ENCODE results near the gene PPP1R11.

PPP1R11 gene

GRCh38 chr6:30066577-30067459, at the start of gene PPP1R11:
TSS of gene PPP1R11 (plus strand) at chr6:30067198. CDS start at chr6:30067411, 213 bp downstream.
- TF ChIP-seq ISL1 (CRISPR knock-in tag; IDR thresholded peaks at IDR 0.05) (no peak), TCF4 (CRISPR knock-in tag; IDR thresholded peaks at IDR 0.05; ENCODE audit: borderline replicate concordance) (peak; percentile 26; the same call in 1 of the 2 replicates)
- ATAC-seq, result peak; percentile 99

- TF ChIP-seq, protein P1, sequence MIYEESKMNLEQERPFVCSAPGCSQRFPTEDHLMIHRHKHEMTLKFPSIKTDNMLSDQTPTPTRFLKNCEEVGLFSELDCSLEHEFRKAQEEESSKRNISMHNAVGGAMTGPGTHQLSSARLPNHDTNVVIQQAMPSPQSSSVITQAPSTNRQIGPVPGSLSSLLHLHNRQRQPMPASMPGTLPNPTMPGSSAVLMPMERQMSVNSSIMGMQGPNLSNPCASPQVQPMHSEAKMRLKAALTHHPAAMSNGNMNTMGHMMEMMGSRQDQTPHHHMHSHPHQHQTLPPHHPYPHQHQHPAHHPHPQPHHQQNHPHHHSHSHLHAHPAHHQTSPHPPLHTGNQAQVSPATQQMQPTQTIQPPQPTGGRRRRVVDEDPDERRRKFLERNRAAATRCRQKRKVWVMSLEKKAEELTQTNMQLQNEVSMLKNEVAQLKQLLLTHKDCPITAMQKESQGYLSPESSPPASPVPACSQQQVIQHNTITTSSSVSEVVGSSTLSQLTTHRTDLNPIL (CRISPR knock-in tag; IDR thresholded peaks at IDR 0.05; ENCODE audit: low read depth), result no peak
- no peak for TF ChIP-seq PPARA (CRISPR knock-in tag; IDR thresholded peaks at IDR 0.05; ENCODE audit: borderline replicate concordance)
- TF ChIP-seq SNAI2 (CRISPR knock-in tag; IDR thresholded peaks at IDR 0.05), result no peak
- no peak for TF ChIP-seq GLIS3 (CRISPR knock-in tag; IDR thresholded peaks at IDR 0.05)
- no peak for TF ChIP-seq CSDC2 (CRISPR knock-in tag; IDR thresholded peaks at IDR 0.05)
- TF ChIP-seq OSR1 (CRISPR knock-in tag; IDR thresholded peaks at IDR 0.05), result no peak
- TF ChIP-seq ZFP3 (CRISPR knock-in tag; IDR thresholded peaks at IDR 0.05), result no peak
- no peak for TF ChIP-seq ZNF8 (CRISPR knock-in tag; IDR thresholded peaks at IDR 0.05)
- no peak for TF ChIP-seq PATZ1 (CRISPR knock-in tag; IDR thresholded peaks at IDR 0.05; ENCODE audit: borderline replicate concordance)
- no peak for ATAC-seq
Measured at GRCh38 chr6:30019819-30020218, 47.2 kb upstream of the PPP1R11 start.

DNA sequence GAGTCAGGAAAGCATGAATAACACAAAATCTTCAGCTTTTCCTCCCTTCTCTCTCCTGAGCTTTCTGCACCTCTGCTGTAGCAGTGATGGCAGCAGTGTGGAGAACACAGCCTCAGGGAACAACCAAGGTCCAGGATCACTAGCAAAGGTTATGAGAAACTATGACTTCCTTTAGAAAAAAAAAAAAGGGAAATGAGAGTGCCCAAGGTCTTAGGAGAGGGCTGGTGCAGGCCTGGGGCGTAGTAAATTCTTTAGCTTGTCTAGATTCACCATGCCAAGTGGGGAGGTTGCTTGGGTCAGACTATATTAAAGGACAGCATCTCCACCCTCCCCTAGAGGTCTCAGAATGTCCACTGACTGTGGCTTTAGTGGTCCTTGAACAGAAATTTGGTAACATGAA, 46.4 kb upstream of the PPP1R11 start:
- TF ChIP-seq GLIS3 (CRISPR knock-in tag; IDR thresholded peaks at IDR 0.05), result no peak
- no peak for TF ChIP-seq ZC3H10 (CRISPR knock-in tag; IDR thresholded peaks at IDR 0.05)
- no peak for TF ChIP-seq ZFP3 (CRISPR knock-in tag; IDR thresholded peaks at IDR 0.05)
- no peak for TF ChIP-seq SNAI2 (CRISPR knock-in tag; IDR thresholded peaks at IDR 0.05)
- no peak for TF ChIP-seq ARNTL (CRISPR knock-in tag; IDR thresholded peaks at IDR 0.05; ENCODE audit: borderline replicate concordance, low read depth)
- no peak for TF ChIP-seq CSDC2 (CRISPR knock-in tag; IDR thresholded peaks at IDR 0.05)
- no peak for TF ChIP-seq ISL1 (CRISPR knock-in tag; IDR thresholded peaks at IDR 0.05)
- no peak for TF ChIP-seq ZNF8 (CRISPR knock-in tag; IDR thresholded peaks at IDR 0.05)
- TF ChIP-seq, protein P2, sequence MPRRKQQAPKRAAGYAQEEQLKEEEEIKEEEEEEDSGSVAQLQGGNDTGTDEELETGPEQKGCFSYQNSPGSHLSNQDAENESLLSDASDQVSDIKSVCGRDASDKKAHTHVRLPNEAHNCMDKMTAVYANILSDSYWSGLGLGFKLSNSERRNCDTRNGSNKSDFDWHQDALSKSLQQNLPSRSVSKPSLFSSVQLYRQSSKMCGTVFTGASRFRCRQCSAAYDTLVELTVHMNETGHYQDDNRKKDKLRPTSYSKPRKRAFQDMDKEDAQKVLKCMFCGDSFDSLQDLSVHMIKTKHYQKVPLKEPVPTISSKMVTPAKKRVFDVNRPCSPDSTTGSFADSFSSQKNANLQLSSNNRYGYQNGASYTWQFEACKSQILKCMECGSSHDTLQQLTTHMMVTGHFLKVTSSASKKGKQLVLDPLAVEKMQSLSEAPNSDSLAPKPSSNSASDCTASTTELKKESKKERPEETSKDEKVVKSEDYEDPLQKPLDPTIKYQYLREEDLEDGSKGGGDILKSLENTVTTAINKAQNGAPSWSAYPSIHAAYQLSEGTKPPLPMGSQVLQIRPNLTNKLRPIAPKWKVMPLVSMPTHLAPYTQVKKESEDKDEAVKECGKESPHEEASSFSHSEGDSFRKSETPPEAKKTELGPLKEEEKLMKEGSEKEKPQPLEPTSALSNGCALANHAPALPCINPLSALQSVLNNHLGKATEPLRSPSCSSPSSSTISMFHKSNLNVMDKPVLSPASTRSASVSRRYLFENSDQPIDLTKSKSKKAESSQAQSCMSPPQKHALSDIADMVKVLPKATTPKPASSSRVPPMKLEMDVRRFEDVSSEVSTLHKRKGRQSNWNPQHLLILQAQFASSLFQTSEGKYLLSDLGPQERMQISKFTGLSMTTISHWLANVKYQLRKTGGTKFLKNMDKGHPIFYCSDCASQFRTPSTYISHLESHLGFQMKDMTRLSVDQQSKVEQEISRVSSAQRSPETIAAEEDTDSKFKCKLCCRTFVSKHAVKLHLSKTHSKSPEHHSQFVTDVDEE (CRISPR knock-in tag; IDR thresholded peaks at IDR 0.05), result no peak
- TF ChIP-seq ZFP30 (CRISPR knock-in tag; IDR thresholded peaks at IDR 0.05), result no peak
- TF ChIP-seq, protein P3, sequence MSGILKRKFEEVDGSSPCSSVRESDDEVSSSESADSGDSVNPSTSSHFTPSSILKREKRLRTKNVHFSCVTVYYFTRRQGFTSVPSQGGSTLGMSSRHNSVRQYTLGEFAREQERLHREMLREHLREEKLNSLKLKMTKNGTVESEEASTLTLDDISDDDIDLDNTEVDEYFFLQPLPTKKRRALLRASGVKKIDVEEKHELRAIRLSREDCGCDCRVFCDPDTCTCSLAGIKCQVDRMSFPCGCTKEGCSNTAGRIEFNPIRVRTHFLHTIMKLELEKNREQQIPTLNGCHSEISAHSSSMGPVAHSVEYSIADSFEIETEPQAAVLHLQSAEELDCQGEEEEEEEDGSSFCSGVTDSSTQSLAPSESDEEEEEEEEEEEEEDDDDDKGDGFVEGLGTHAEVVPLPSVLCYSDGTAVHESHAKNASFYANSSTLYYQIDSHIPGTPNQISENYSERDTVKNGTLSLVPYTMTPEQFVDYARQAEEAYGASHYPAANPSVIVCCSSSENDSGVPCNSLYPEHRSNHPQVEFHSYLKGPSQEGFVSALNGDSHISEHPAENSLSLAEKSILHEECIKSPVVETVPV (CRISPR knock-in tag; IDR thresholded peaks at IDR 0.05), result no peak
- no peak for TF ChIP-seq OSR1 (CRISPR knock-in tag; IDR thresholded peaks at IDR 0.05)
- TF ChIP-seq POU6F1 (CRISPR knock-in tag; IDR thresholded peaks at IDR 0.05; ENCODE audit: borderline replicate concordance, low read depth), result no peak
- no peak for TF ChIP-seq PATZ1 (CRISPR knock-in tag; IDR thresholded peaks at IDR 0.05; ENCODE audit: borderline replicate concordance)
- TF ChIP-seq ZNF565 (CRISPR knock-in tag; conservative IDR thresholded peaks at IDR 0.05; ENCODE audit: low read depth), result no peak
- TF ChIP-seq PPARA (CRISPR knock-in tag; IDR thresholded peaks at IDR 0.05; ENCODE audit: borderline replicate concordance), result no peak
- no peak for TF ChIP-seq TCF4 (CRISPR knock-in tag; IDR thresholded peaks at IDR 0.05; ENCODE audit: borderline replicate concordance)
- no peak for TF ChIP-seq ZNF70 (CRISPR knock-in tag; IDR thresholded peaks at IDR 0.05)
- TF ChIP-seq BACH2 (CRISPR knock-in tag; IDR thresholded peaks at IDR 0.05; ENCODE audit: borderline replicate concordance), result no peak
- TF ChIP-seq RARB (CRISPR knock-in tag; IDR thresholded peaks at IDR 0.05), result no peak
- no peak for ATAC-seq
